ENCODE results near the gene PARN. TPM values are rescaled to one million over a fixed set of nuclear protein-coding genes. Genes with fewer than 3 reads are reported as not detected.
"Not testable (repeated sequence)": the region's sequence is repeated elsewhere in the genome, so short reads cannot be mapped to it uniquely, and the experiment has no call there.

The PARN gene
- polyA plus RNA-seq, 3 donors from 2014 or later = 36.3 to 60.4 (median 52.9) TPM

DNA sequence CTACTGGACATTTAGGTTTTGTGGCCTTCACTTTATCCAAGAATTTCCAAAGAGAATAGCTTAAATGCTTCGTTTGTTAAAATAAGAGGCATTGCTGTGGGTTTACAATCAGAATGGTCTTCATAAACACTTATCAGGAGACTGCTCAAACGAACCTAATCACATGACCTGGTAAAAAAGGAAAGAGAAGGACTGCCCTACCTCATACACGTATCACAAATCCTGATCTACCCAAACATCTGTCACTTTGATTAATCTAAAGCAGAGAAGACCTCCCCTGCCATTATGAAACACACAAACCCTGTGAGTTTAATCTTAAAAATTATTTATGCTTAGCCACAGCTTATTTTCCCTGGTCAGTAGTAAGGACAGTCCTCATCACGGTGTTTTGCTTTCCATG is 76.6 kb downstream of the PARN start:
- no peak for DNase-seq
- Mint-ChIP-seq H3K9me3 (no peaks in the 10 kb centered on the region), H3K27ac (peak overlapping the region in 1 of 6 donors; percentile 20), H3K4me1 (peaks cover 0 to 7% of the 10 kb centered on the region in 2 donors), H3K27me3 (ENCODE audit: low read depth in 3 of 3) (no peaks in the 10 kb centered on the region), H3K4me3 (no peak overlapping the region), H3K36me3 (peaks cover 12 to 44% (median 15%) of the 10 kb centered on the region in 3 donors)

DNA sequence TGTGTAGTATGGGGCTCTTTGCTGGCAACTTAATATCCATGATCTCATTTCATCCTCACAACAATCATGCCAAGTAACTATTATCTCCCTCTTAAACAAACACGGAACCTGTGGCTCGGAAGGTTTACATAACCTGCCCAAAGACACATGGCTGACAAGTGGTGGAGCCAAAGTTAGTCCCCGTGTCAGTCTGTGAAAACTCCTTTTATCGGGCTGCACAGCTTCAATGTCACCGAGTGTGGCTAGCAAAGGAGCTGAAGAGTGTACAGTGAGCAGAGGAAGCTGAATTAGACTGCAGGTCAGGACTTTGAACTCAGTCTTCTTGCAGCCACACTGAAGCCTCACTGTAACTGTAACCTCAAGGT is 80.3 kb downstream of the PARN start:
- H3K36me3 Mint-ChIP-seq = peaks cover 12 to 31% (median 15%) of the 10 kb centered on the region in 3 donors
- H3K4me1 Mint-ChIP-seq = peaks cover 0 to under 1% of the 10 kb centered on the region in 2 donors
- no peaks in the 10 kb centered on the region for H3K27me3 Mint-ChIP-seq (ENCODE audit: low read depth in 3 of 3)
- H3K9me3 Mint-ChIP-seq = no peaks in the 10 kb centered on the region
- DNase-seq = no peak
- no peak overlapping the region for H3K27ac Mint-ChIP-seq
- H3K4me3 Mint-ChIP-seq = no peak overlapping the region

DNA sequence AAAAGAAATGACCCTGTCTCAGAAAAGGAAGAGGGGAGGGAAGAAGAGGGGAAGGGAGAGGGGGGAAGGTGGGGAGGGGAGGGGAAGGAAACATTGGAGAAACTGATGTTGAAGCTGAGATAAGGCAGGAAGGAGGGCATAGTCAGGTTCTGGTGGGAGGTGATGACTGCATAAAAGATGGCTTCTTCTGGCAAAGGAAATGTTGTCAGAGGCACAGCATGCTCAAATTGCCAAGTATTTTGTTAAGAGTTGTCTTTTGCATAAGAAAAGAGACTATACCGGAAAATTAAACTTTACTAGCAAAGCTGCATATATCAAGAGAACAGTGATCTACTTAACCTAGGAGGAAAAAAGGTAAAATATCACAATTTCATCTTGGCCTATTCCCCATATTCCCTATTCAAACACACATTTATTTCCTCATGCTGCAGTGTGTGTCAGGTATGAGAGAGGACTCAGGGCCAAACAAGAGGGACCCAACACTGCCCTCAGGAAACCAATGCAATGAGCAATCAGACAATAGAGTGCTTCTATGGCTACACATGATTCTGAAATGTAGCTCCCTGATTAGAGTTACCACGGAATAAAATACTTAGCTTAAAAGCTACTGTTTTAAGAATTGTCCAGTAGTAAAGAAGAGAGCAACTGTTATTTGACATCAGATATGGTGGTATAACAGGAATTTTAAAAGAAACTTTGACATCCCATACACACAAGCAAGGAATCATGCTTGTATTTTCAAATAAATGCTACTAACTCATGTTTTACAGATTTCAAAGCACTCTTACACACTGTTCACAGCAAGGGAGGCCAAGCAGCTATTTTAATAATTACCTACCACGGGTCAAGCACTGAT is 80.9 kb downstream of the PARN start:
- Mint-ChIP-seq H3K4me3 (no peak overlapping the region), H3K9me3 (no peaks in the 10 kb centered on the region), H3K4me1 (no peaks in the 10 kb centered on the region), H3K27ac (no peak overlapping the region), H3K27me3 (ENCODE audit: low read depth in 3 of 3) (no peaks in the 10 kb centered on the region), H3K36me3 (peaks cover 12 to 31% (median 15%) of the 10 kb centered on the region in 3 donors)
- DNase-seq = no peak

DNA sequence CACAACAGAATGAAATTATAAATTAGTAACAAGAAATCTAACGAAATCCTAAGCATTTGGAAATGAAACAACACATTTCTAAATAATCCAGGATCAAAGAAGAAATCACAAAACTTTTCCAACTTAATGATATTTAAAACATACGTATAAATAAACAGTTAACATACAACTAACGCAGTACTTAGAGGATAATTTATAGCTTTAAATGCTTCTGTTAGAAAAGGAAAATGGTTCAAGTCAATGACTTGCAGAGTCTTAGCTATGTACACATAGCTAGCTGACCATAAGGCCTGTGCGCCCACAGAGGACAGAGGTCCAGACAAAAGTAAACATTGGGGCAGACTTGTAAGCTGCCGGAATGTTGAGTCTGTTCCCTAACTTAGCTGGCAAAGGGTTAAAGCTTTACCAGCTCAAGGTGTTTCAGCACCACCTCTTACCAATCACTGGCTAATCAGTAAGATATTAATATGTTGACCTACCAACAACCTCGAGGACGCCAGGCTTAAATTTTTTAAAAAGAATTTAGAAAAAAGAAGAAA is 84.6 kb downstream of the PARN start:
- Mint-ChIP-seq H3K9me3 (peaks cover 0 to 3% (median 0%) of the 10 kb centered on the region in 6 donors), H3K36me3 (peaks cover 14 to 40% (median 29%) of the 10 kb centered on the region in 3 donors), H3K27me3 (ENCODE audit: low read depth in 3 of 3) (no peaks in the 10 kb centered on the region), H3K27ac (peak overlapping the region in 2 of 6 donors; percentile 35 to 48), H3K4me3 (no peak overlapping the region), H3K4me1 (no peaks in the 10 kb centered on the region)
- DNase-seq = no peak

DNA sequence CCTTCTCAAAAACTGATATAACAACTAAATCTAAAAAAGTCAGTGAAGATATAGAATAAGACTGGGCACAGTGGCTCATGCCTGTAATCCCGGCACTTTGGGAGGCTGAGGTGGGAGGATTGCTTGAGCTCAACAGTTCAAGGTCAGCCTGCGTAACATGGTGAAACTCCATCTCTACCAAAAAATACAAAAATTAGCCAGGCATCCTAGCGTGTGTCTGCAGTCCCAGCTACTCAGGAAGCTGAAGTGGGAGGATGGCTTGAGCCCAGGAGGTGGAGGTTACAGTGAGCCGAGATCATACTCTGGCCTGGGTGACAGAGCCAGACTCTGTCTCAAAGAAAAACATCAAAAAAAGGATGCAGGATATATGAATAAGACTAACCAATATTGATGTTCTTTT is 85.2 kb downstream of the PARN start:
- not testable (repeated sequence) for DNase-seq; H3K27me3 Mint-ChIP-seq (ENCODE audit: low read depth in 3 of 3); H3K4me1 Mint-ChIP-seq; H3K4me3 Mint-ChIP-seq; H3K9me3 Mint-ChIP-seq; H3K27ac Mint-ChIP-seq
- peaks cover 14 to 37% (median 29%) of the 10 kb centered on the region in 3 donors for H3K36me3 Mint-ChIP-seq

DNA sequence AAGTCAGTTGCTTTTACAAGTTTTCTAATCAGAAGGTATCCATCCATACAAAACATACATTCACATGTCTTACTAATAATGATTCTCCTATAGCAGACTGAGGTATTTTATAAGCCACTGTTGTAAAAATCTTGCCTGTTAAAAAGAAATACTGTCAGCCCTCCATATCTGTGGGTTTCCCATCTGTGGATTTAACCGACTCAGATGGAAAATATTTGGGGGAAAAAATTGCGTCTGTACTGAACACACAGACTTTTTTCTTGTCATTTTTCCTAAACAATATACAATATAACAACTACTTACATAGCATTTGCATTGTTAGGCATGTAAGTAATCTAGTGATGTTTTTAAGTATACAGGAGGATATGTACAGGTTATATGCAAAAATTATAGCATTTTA is 90.4 kb downstream of the PARN start:
- no peaks in the 10 kb centered on the region for H3K27me3 Mint-ChIP-seq (ENCODE audit: low read depth in 3 of 3)
- peaks cover 0 to 3% (median 0%) of the 10 kb centered on the region in 6 donors for H3K9me3 Mint-ChIP-seq
- H3K4me1 Mint-ChIP-seq = no peaks in the 10 kb centered on the region
- no peak overlapping the region for H3K4me3 Mint-ChIP-seq
- no peak overlapping the region for H3K27ac Mint-ChIP-seq
- no peak for DNase-seq
- H3K36me3 Mint-ChIP-seq = peaks cover 18 to 35% (median 27%) of the 10 kb centered on the region in 3 donors

DNA sequence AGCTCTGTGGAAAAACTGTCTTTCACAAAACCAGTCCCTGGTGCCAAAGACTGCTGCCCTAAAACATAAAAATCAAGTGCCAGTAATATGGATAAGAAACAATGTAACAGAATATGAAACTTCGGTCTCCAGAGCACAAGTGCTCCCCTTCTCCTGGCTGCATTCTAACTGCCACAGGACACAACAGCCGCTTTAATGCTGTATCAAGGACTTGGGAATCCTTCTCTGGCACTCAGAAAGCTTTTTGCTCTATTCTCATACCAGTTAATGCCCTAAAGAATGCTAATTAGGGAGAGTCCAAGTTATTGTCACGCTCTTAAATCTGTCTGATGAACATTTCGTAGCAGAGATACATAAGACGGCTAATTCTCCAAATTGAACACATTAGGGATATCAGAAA is 90.9 kb downstream of the PARN start:
- Mint-ChIP-seq H3K27me3 (ENCODE audit: low read depth in 3 of 3) (no peaks in the 10 kb centered on the region), H3K4me1 (no peaks in the 10 kb centered on the region), H3K27ac (no peak overlapping the region), H3K4me3 (no peak overlapping the region), H3K9me3 (peaks cover 0 to 3% (median 0%) of the 10 kb centered on the region in 6 donors), H3K36me3 (peaks cover 18 to 35% (median 27%) of the 10 kb centered on the region in 3 donors)
- DNase-seq = no peak

DNA sequence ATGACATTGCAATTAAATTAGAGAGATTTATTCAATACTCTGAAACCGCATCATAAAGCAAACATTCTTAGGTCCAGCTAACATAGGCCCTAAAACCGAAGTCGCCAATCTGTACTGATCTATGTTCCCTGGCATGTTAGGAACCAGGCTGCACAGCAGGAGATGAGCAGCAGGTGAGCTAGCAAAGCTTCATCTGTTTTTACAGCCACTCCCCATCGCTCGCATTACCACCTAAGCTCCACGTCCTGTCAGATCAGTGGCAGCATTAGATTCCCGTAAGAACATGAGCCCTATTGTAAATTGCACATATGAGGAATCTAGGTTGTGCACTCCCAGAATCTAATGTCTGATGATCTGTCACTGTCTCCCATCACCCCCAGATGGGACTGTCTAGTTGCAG is 91.5 kb downstream of the PARN start:
- Mint-ChIP-seq H3K36me3 (peaks cover 19 to 35% (median 26%) of the 10 kb centered on the region in 3 donors), H3K27me3 (ENCODE audit: low read depth in 3 of 3) (no peaks in the 10 kb centered on the region), H3K4me1 (peaks cover 0 to 3% of the 10 kb centered on the region in 2 donors), H3K4me3 (no peak overlapping the region), H3K27ac (no peak overlapping the region), H3K9me3 (peaks cover 0 to 3% (median 0%) of the 10 kb centered on the region in 6 donors)
- DNase-seq = no peak

DNA sequence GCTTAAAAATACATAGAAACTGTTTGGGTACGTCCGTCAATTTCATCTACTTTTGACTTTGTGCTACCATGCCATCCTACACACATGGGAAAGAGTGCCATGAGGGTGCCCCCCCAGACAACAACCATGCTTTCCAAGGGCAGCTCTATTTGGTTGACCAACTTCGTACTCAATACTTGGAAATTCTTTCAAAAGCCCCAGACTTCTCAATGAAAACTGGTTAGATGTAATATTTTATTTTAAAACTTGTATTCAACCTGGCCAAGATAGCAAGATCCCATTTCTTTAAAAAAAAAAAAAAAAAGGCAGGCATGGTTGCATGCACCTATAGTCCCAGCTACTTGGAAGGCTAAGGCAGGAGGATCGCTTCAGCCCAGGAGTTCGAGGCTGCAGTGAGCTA is 98.4 kb downstream of the PARN start:
- Mint-ChIP-seq H3K27ac (no peak overlapping the region), H3K4me1 (peaks cover 0 to 10% of the 10 kb centered on the region in 2 donors), H3K27me3 (ENCODE audit: low read depth in 3 of 3) (peaks cover 0 to 1% (median 0%) of the 10 kb centered on the region in 3 donors), H3K36me3 (peaks cover 16 to 21% (median 16%) of the 10 kb centered on the region in 3 donors), H3K4me3 (no peak overlapping the region), H3K9me3 (no peaks in the 10 kb centered on the region)
- no peak for DNase-seq

DNA sequence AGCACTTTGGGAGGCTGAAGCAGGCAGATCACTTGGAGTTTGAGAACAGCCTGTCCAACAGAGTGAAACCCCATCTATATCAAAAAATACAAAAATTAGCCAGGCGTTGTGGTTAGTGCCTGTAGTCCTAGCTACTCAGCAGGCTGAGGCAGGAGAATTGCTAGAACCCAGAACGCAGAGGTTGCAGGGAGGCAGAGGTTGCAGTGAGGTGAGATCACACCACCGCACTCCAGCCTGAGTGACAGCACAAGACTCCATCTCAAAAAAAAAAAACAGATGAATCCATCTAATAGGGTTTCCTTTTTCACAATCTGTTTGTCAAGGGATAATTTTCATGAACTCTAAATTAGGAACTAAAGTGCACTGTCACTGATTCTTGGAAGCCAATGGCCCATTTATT is 99.0 kb downstream of the PARN start:
- H3K9me3 Mint-ChIP-seq = no peaks in the 10 kb centered on the region
- H3K27me3 Mint-ChIP-seq (ENCODE audit: low read depth in 3 of 3) = peaks cover 0 to 1% (median 0%) of the 10 kb centered on the region in 3 donors
- H3K4me3 Mint-ChIP-seq = no peak overlapping the region
- H3K27ac Mint-ChIP-seq = no peak overlapping the region
- H3K36me3 Mint-ChIP-seq = peaks cover 16 to 21% (median 16%) of the 10 kb centered on the region in 3 donors
- no peak for DNase-seq
- peaks cover 0 to 10% of the 10 kb centered on the region in 2 donors for H3K4me1 Mint-ChIP-seq

DNA sequence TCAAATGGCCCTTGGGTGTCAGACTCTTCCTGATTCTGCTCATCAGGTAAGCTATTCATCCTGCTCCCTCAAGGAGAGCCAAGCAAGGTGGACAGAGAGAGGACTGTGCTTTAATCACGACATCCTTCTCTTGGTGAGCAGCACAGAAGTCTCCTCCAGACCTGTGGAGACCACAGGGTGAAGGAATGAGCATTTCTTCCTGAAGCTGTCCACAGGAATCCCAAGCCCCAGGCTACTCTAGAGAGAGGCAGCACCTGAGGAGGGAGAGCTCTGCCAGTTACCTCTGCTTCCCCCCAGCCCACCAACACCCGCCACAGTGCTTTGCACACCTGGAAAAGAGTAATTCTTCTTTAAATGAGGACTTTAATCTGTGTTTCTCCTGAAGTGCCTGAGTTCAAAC is 100.0 kb downstream of the PARN start:
- Mint-ChIP-seq H3K36me3 (peaks cover 16 to 21% (median 16%) of the 10 kb centered on the region in 3 donors), H3K27ac (no peak overlapping the region), H3K4me1 (peaks cover 0 to 10% of the 10 kb centered on the region in 2 donors), H3K27me3 (ENCODE audit: low read depth in 3 of 3) (peaks cover 0 to 1% (median 0%) of the 10 kb centered on the region in 3 donors), H3K9me3 (no peaks in the 10 kb centered on the region), H3K4me3 (no peak overlapping the region)
- DNase-seq = no peak

DNA sequence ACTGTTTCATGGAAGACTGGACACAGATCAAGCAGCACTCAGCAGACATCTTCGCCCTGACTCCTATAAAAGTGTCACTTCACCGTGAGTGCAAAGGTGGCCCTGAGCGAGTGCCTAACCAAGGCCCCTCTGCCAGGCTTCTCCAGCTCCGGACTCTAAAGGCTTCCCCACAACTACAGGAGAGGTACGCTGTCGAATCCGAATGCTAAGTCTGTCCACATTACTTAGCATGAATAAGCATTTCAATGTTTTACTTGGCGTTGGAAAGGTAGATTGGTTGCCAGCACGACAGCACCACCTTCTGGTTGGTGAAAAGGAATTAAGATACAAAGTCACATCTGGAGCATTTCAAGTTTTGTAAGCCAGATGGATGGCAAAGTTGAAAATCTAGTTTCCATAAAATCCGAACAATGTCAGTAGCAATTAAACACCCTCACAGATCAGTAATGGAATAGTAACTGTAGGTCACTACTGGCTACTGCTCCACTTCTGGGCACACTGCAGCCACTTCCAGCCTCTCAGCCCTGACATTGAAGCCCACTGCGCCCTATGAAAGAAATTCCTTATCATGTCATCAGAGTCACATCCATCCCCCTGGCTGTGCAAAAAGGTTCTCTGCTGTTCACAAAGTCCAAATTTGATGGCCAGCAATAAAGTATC is 100.9 kb downstream of the PARN start:
- peaks cover 0 to 10% of the 10 kb centered on the region in 2 donors for H3K4me1 Mint-ChIP-seq
- no peak overlapping the region for H3K27ac Mint-ChIP-seq
- no peak overlapping the region for H3K4me3 Mint-ChIP-seq
- no peaks in the 10 kb centered on the region for H3K9me3 Mint-ChIP-seq
- peaks cover 16 to 21% (median 16%) of the 10 kb centered on the region in 3 donors for H3K36me3 Mint-ChIP-seq
- peak; percentile 21 to 35 (median 33) for DNase-seq
- H3K27me3 Mint-ChIP-seq (ENCODE audit: low read depth in 3 of 3) = peaks cover 0 to 1% (median 0%) of the 10 kb centered on the region in 3 donors

DNA sequence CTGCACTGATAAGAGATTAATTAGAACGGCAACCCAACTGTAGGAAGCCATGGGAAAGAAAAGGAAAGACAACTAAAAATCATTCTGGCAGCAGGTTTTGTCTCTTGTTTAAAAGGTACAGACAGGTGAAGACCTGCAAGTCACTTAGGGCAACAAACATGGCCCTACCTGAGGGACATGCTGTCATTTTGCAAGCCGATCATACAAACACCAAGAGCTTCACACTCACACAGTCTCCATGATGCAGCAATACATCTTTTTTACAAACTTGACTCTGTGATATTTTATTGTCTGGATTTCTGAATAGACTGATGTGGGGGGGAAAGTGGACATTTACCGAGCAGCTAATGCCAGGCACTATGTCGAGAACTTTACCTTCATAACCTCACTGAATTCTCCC is 101.8 kb downstream of the PARN start:
- peaks cover 11 to 16% (median 11%) of the 10 kb centered on the region in 3 donors for H3K36me3 Mint-ChIP-seq
- peaks cover 0 to 1% (median 0%) of the 10 kb centered on the region in 3 donors for H3K27me3 Mint-ChIP-seq (ENCODE audit: low read depth in 3 of 3)
- no peaks in the 10 kb centered on the region for H3K9me3 Mint-ChIP-seq
- H3K4me1 Mint-ChIP-seq = peaks cover 0 to 6% of the 10 kb centered on the region in 2 donors
- DNase-seq = no peak
- no peak overlapping the region for H3K27ac Mint-ChIP-seq
- H3K4me3 Mint-ChIP-seq = no peak overlapping the region

All from immature natural killer cell (primary cell).